Liver (tissue), 3 donors: Measurements from ENCODE around the gene STX10.

ENCODE experiments used
- ATF3 ChIP-seq: IDR thresholded peaks from 2 replicates; pipeline ENCODE4 v1.6.1; 2016; ENCODE audit warnings: antibody characterized with exemption
- CTCF ChIP-seq: fragments of 150-350 bp; IDR thresholded peaks from 2 replicates; pipeline ENCODE4 v1.5.1; 2017; ENCODE audit warnings: improper control_type of control experiment, low read depth, low read length; ENCODE audit not compliant: missing input control
- EGR1 ChIP-seq, 2 donors: IDR thresholded peaks; 2 replicates each; pipeline ENCODE4 v1.6.1; 2016 to 2018; ENCODE audit warnings: antibody characterized with exemption in 2 of 2, low read depth in 2 of 2
- FOXA1 ChIP-seq: IDR thresholded peaks from 2 replicates; pipeline ENCODE4 v1.6.1; 2016; ENCODE audit warnings: antibody characterized with exemption
- HNF4A ChIP-seq, 2 donors: conservative IDR thresholded peaks; 2 replicates each; pipeline ENCODE4 v1.6.1; 2016; ENCODE audit warnings: antibody characterized with exemption in 2 of 2, mild to moderate bottlenecking in 2 of 2
- RAD21 ChIP-seq, 2 donors: IDR thresholded peaks; 2 replicates each; pipeline ENCODE4 v1.6.1; 2016; ENCODE audit warnings: antibody characterized with exemption in 2 of 2, mild to moderate bottlenecking in 2 of 2
- REST ChIP-seq: IDR thresholded peaks from 2 replicates; pipeline ENCODE4 v1.6.1; 2016; ENCODE audit warnings: antibody characterized with exemption, mild to moderate bottlenecking
- RXRA ChIP-seq, 2 donors: IDR thresholded peaks; 2 replicates each; pipeline ENCODE4 v1.6.1; 2017 to 2018; ENCODE audit warnings: antibody characterized with exemption in 2 of 2, mild to moderate bottlenecking in 1 of 2
- SP1 ChIP-seq: IDR thresholded peaks from 2 replicates; pipeline ENCODE4 v1.6.1; 2018; ENCODE audit warnings: antibody characterized with exemption, mild to moderate bottlenecking
- TAF1 ChIP-seq: conservative IDR thresholded peaks from 2 replicates; pipeline ENCODE4 v1.6.1; 2016; ENCODE audit warnings: antibody characterized with exemption, mild to moderate bottlenecking
- YY1 ChIP-seq: IDR thresholded peaks from 2 replicates; pipeline ENCODE4 v1.6.1; 2016; ENCODE audit warnings: antibody characterized with exemption, mild to moderate bottlenecking
- donor health status: healthy.
- donor health status: healthy.

GRCh38 chr19:13159713-13160112 lies 9.5 kb upstream of the STX10 start:
- no peak for TF ChIP-seq CTCF
- TF ChIP-seq YY1 = no peak
- TF ChIP-seq REST = no peak
- TF ChIP-seq RXRA (IDR thresholded peaks at IDR 0.05) = no peak
- TF ChIP-seq SP1 = no peak
- no peak for TF ChIP-seq RAD21 (IDR thresholded peaks at IDR 0.05)
- TF ChIP-seq TAF1 = no peak
- no peak for TF ChIP-seq HNF4A (conservative IDR thresholded peaks at IDR 0.05)
- no peak for TF ChIP-seq FOXA1
- TF ChIP-seq EGR1 (IDR thresholded peaks at IDR 0.05; ENCODE audit: low read depth in 2 of 2) = no peak
- TF ChIP-seq ATF3 = no peak
